GM12892 (cell line): ENCODE data around the gene SERP2.

Experiments
- POLR2A ChIP-seq: IDR thresholded peaks from 2 replicates; pipeline ENCODE4 v1.6.1; 2011; ENCODE audit warnings: low read depth, low read length, control low read depth
- POLR2AphosphoS5 ChIP-seq: IDR thresholded peaks from 2 replicates; pipeline ENCODE4 v1.6.1; 2011; ENCODE audit warnings: low read depth, low read length, control low read depth
- TAF1 ChIP-seq: IDR thresholded peaks from 2 replicates; pipeline ENCODE4 v1.6.1; 2011; ENCODE audit warnings: low read depth, mild to moderate bottlenecking, control low read depth, low read length, borderline replicate concordance

- TF ChIP-seq POLR2AphosphoS5 = no peak
- no peak for TF ChIP-seq TAF1
- TF ChIP-seq POLR2A = no peak
These were observed 706 bp downstream of the SERP2 start for GRCh38 chr13:44374348-44374712.
